NT2/D1 (cell line): ENCODE data around the gene BCL2L15.

ENCODE experiments used
- DNase-seq: peaks from one replicate; pipeline ENCODE4 v3.0.0-alpha.2; 2011; ENCODE audit warnings: low read depth, low spot score
- H3K27me3 ChIP-seq: 2 replicates; pipeline ENCODE4 v1.6.0; 2011; ENCODE audit warnings: mild to moderate bottlenecking; ENCODE audit not compliant: insufficient read length, insufficient read depth
- H3K36me3 ChIP-seq: 2 replicates; pipeline ENCODE4 v1.6.1; 2011; ENCODE audit warnings: mild to moderate bottlenecking, low read length, mixed read lengths; ENCODE audit not compliant: insufficient read depth, insufficient read length
- H3K4me1 ChIP-seq: 2 replicates; pipeline ENCODE4 v1.5.1; 2011; ENCODE audit not compliant: insufficient read depth, insufficient read length
- H3K4me3 ChIP-seq: 2 replicates; pipeline ENCODE4 v1.5.1; 2011; ENCODE audit warnings: low read depth; ENCODE audit not compliant: insufficient read length
- H3K9ac ChIP-seq: 2 replicates; pipeline ENCODE4 v1.6.0; 2011; ENCODE audit warnings: low read depth; ENCODE audit not compliant: insufficient read length
- H3K9me3 ChIP-seq: 2 replicates; pipeline ENCODE4 v1.5.1; 2011; ENCODE audit warnings: mild to moderate bottlenecking, low read length; ENCODE audit not compliant: insufficient read depth
- SUZ12 ChIP-seq: IDR thresholded peaks from 2 replicates; pipeline ENCODE4 v1.6.1; 2011; ENCODE audit not compliant: insufficient read length, insufficient read depth; ENCODE audit errors: extremely low read depth
- YY1 ChIP-seq: IDR thresholded peaks from 2 replicates; pipeline ENCODE4 v1.6.1; 2011; ENCODE audit not compliant: insufficient read length, insufficient read depth
- ZNF274 ChIP-seq: IDR thresholded peaks from 2 replicates; pipeline ENCODE4 v1.6.1; 2011; ENCODE audit warnings: mild to moderate bottlenecking, low read depth, low read length

BCL2L15 gene

GRCh38 chr1:113861641-113862040 lies 25.7 kb downstream of the BCL2L15 start:
- no peak for DNase-seq
- no peak overlapping the region for H3K4me3 ChIP-seq
- H3K27me3 ChIP-seq: no peaks in the 10 kb centered on the region
- TF ChIP-seq ZNF274: no peak
- no peak for TF ChIP-seq SUZ12
- no peak for TF ChIP-seq YY1
- H3K9me3 ChIP-seq: no peaks in the 10 kb centered on the region
- no peaks in the 10 kb centered on the region for H3K4me1 ChIP-seq
- H3K9ac ChIP-seq: no peak overlapping the region
- no peaks in the 10 kb centered on the region for H3K36me3 ChIP-seq

GRCh38 chr1:113860891-113861290 lies 26.5 kb downstream of the BCL2L15 start:
- H3K9me3 ChIP-seq: no peaks in the 10 kb centered on the region
- H3K4me1 ChIP-seq: no peaks in the 10 kb centered on the region
- no peaks in the 10 kb centered on the region for H3K36me3 ChIP-seq
- TF ChIP-seq SUZ12 (no peak), YY1 (no peak), ZNF274 (no peak)
- H3K27me3 ChIP-seq: no peaks in the 10 kb centered on the region
- H3K4me3 ChIP-seq: no peak overlapping the region
- no peak for DNase-seq
- H3K9ac ChIP-seq: no peak overlapping the region

- DNase-seq: no peak
- Histone ChIP-seq H3K9me3 (no peaks in the 10 kb centered on the region), H3K27me3 (no peaks in the 10 kb centered on the region), H3K4me3 (no peak overlapping the region), H3K36me3 (no peaks in the 10 kb centered on the region), H3K9ac (no peak overlapping the region), H3K4me1 (no peaks in the 10 kb centered on the region)
- TF ChIP-seq SUZ12: no peak
- no peak for TF ChIP-seq YY1
- no peak for TF ChIP-seq ZNF274
Observed at GRCh38 chr1:113859478-113860175, 27.8 kb downstream of the BCL2L15 start.

GRCh38 chr1:113858982-113859381 lies 28.4 kb downstream of the BCL2L15 start:
- Histone ChIP-seq H3K27me3 (no peaks in the 10 kb centered on the region), H3K9me3 (no peaks in the 10 kb centered on the region), H3K4me3 (no peak overlapping the region), H3K36me3 (no peaks in the 10 kb centered on the region), H3K4me1 (no peaks in the 10 kb centered on the region), H3K9ac (no peak overlapping the region)
- no peak for TF ChIP-seq ZNF274
- DNase-seq: no peak

- no peak for DNase-seq
- TF ChIP-seq SUZ12 (no peak), ZNF274 (no peak), YY1 (no peak)
- Histone ChIP-seq H3K27me3 (no peaks in the 10 kb centered on the region), H3K9ac (no peak overlapping the region), H3K4me3 (no peak overlapping the region), H3K9me3 (no peaks in the 10 kb centered on the region), H3K4me1 (no peaks in the 10 kb centered on the region), H3K36me3 (no peaks in the 10 kb centered on the region)
Observed at GRCh38 chr1:113858418-113858817, 29.0 kb downstream of the BCL2L15 start.

- Histone ChIP-seq H3K27me3 (no peaks in the 10 kb centered on the region), H3K9me3 (no peaks in the 10 kb centered on the region), H3K9ac (no peak overlapping the region), H3K4me1 (no peaks in the 10 kb centered on the region), H3K36me3 (no peaks in the 10 kb centered on the region), H3K4me3 (no peak overlapping the region)
- no peak for DNase-seq
- TF ChIP-seq ZNF274: no peak
- no peak for TF ChIP-seq YY1
- no peak for TF ChIP-seq SUZ12
Observed at GRCh38 chr1:113857776-113858175, 29.6 kb downstream of the BCL2L15 start.

GRCh38 chr1:113856401-113856790 lies 31.0 kb downstream of the BCL2L15 start:
- no peak for DNase-seq
- Histone ChIP-seq H3K36me3 (no peaks in the 10 kb centered on the region), H3K4me1 (no peaks in the 10 kb centered on the region), H3K4me3 (no peak overlapping the region), H3K9ac (no peak overlapping the region), H3K9me3 (no peaks in the 10 kb centered on the region), H3K27me3 (no peaks in the 10 kb centered on the region)
- TF ChIP-seq YY1: no peak
- no peak for TF ChIP-seq SUZ12
- no peak for TF ChIP-seq ZNF274
